HCT116 (cell line): ENCODE results near the gene SMAD7. TPM values are rescaled to one million over a fixed set of nuclear protein-coding genes. Genes with fewer than 3 reads are reported as not detected.

Experiments
- ATAC-seq: fragments of 200-7000 bp; cut with Tn5 transposase; 2 replicates; pipeline ENCODE4 v1.9.1; 2020; ENCODE audit warnings: mild to moderate bottlenecking, moderate library complexity
- BruUV-seq: library from RNA; stranded (reverse); fragments of 400-500 nt; replicated peaks from 2 replicates; lab custom pipeline; 2021; lab: Mats Ljungman, UMichigan
- CTCF ChIA-PET: fragments of 300-600 bp; sonication (Branson Sonifier 250); formaldehyde crosslinking; loops from one replicate; lab custom pipeline; 2021; ENCODE audit warnings: antibody characterized with exemption; lab: Charles Lee
- POLR2A ChIA-PET: fragments of 300-600, 350-600 bp; sonication (Branson Sonifier 250); formaldehyde crosslinking; loops from one replicate; lab custom pipeline; 2021; ENCODE audit warnings: antibody characterized with exemption; lab: Charles Lee
- RAD21 ChIA-PET, 2 experiments: fragments of 300-600 bp; sonication (Branson Sonifier 250); formaldehyde crosslinking; loops; one replicate each; lab custom pipeline; 2023; ENCODE audit warnings: low total read pairs in 2 of 2; ENCODE audit not compliant: uncharacterized antibody in 2 of 2, unreplicated experiment in 2 of 2, low non-redundant PET in 1 of 2; lab: Charles Lee
- DNase-seq: peaks from one replicate; pipeline ENCODE4 v3.0.0-alpha.2; 2010; ENCODE audit warnings: low read depth, low spot score
- H2AFZ ChIP-seq: fragments of 200-600 bp; shearing (Covaris generic), sonication (generic); 2 replicates; pipeline ENCODE4 v1.6.1; 2017; ENCODE audit warnings: low read depth, mixed run types, mixed read lengths, antibody characterized with exemption, low read length; ENCODE audit not compliant: poor library complexity, severe bottlenecking
- H3K27ac ChIP-seq: 2 replicates; pipeline ENCODE4 v1.5.1; 2012; ENCODE audit warnings: low read depth, low read length
- H3K27me3 ChIP-seq: fragments of 200-600 bp; sonication (generic); 2 replicates; pipeline ENCODE4 v1.6.1; 2016; ENCODE audit warnings: mixed run types, low read length, mixed read lengths; ENCODE audit not compliant: insufficient read depth
- H3K36me3 ChIP-seq, 2 experiments: fragments of 200-500 bp in 1 of 2; fragments of 200-600 bp in 1 of 2; sonication (Bioruptor generic) in 1 of 2; sonication (generic) in 1 of 2; 2 replicates each; pipeline versions ENCODE4 v1.5.1 to v1.6.1; 2014 to 2016; ENCODE audit warnings: low read length in 2 of 2, inconsistent platforms in 1 of 2, mixed read lengths in 1 of 2, mixed run types in 1 of 2; ENCODE audit not compliant: insufficient read depth in 2 of 2, control insufficient read depth in 1 of 2
- H3K4me1 ChIP-seq, 2 experiments: fragments of 200-600 bp in 1 of 2; sonication (generic) in 1 of 2; 2 replicates each; pipeline versions ENCODE4 v1.5.1 to v1.6.1; 2012 to 2017; ENCODE audit warnings: low read length in 2 of 2, inconsistent platforms in 1 of 2, mild to moderate bottlenecking in 1 of 2, mixed read lengths in 1 of 2, mixed run types in 1 of 2, moderate library complexity in 1 of 2; ENCODE audit not compliant: insufficient read depth in 2 of 2, control insufficient read depth in 1 of 2
- H3K4me2 ChIP-seq: fragments of 200-600 bp; sonication (generic); 2 replicates; pipeline ENCODE4 v1.6.1; 2017; ENCODE audit warnings: mixed run types, low read length, mixed read lengths
- H3K4me3 ChIP-seq, 2 experiments: fragments of 200-600 bp in 1 of 2; sonication (generic) in 1 of 2; replicated peaks in 1 of 2; 2 replicates each; pipeline ENCODE4 v1.5.1; 2011 to 2016; ENCODE audit warnings: low read length in 2 of 2, control low read depth in 1 of 2, low read depth in 1 of 2, mild to moderate bottlenecking in 1 of 2, mixed read lengths in 1 of 2, mixed run types in 1 of 2
- H3K79me2 ChIP-seq: fragments of 200-600 bp; sonication (generic); 2 replicates; pipeline ENCODE4 v1.6.1; 2017; ENCODE audit warnings: mild to moderate bottlenecking, mixed run types, low read length, moderate library complexity, mixed read lengths; ENCODE audit not compliant: insufficient read depth
- H3K9ac ChIP-seq: fragments of 200-600 bp; sonication (generic); 2 replicates; pipeline ENCODE4 v1.6.1; 2016; ENCODE audit warnings: low read length, mixed read lengths
- H3K9me2 ChIP-seq: fragments of 200-600 bp; sonication (generic), shearing (Covaris generic); 2 replicates; pipeline ENCODE4 v1.6.1; 2017; ENCODE audit warnings: mixed run types, mild to moderate bottlenecking, moderate library complexity; ENCODE audit not compliant: insufficient read depth
- H3K9me3 ChIP-seq, 2 experiments: fragments of 200-500 bp in 1 of 2; fragments of 200-600 bp in 1 of 2; sonication (Bioruptor generic) in 1 of 2; sonication (generic) in 1 of 2; 2 replicates each; pipeline ENCODE4 v1.6.1; 2014 to 2017; ENCODE audit warnings: low read length in 2 of 2, mixed read lengths in 2 of 2, inconsistent platforms in 1 of 2, low read depth in 1 of 2, mild to moderate bottlenecking in 1 of 2, mixed run types in 1 of 2, moderate library complexity in 1 of 2; ENCODE audit not compliant: control insufficient read depth in 1 of 2, insufficient read depth in 1 of 2
- H4K20me1 ChIP-seq: fragments of 200-600 bp; sonication (generic), shearing (Covaris generic); 2 replicates; pipeline ENCODE4 v1.6.1; 2017; ENCODE audit warnings: mixed run types, mild to moderate bottlenecking, moderate library complexity; ENCODE audit not compliant: insufficient read depth
- ATF3 ChIP-seq: IDR thresholded peaks from 2 replicates; pipeline ENCODE4 v1.6.1; 2012
- CBX3 ChIP-seq: IDR thresholded peaks from 2 replicates; pipeline ENCODE4 v1.6.1; 2012; ENCODE audit warnings: low read depth
- CEBPB ChIP-seq: IDR thresholded peaks from 2 replicates; pipeline ENCODE4 v1.6.1; 2012; ENCODE audit warnings: low read depth
- EGR1 ChIP-seq: IDR thresholded peaks from 2 replicates; pipeline ENCODE4 v1.6.1; 2012; ENCODE audit warnings: low read depth
- ELF1 ChIP-seq: IDR thresholded peaks from 2 replicates; pipeline ENCODE4 v1.6.1; 2012; ENCODE audit warnings: low read depth, borderline replicate concordance
- EZH2phosphoT487 ChIP-seq: fragments of 200-600 bp; IDR thresholded peaks from 2 replicates; pipeline ENCODE4 v1.6.1; 2018; ENCODE audit warnings: antibody characterized with exemption, borderline replicate concordance
- FOSL1 ChIP-seq: IDR thresholded peaks from 2 replicates; pipeline ENCODE4 v1.6.1; 2012; ENCODE audit warnings: low read depth
- JUND ChIP-seq: IDR thresholded peaks from 2 replicates; pipeline ENCODE4 v1.6.1; 2012
- MAX ChIP-seq: IDR thresholded peaks from 2 replicates; pipeline ENCODE4 v1.6.1; 2012
- POLR2A ChIP-seq: IDR thresholded peaks from 2 replicates; pipeline ENCODE4 v1.7.0; 2011; ENCODE audit warnings: borderline replicate concordance; ENCODE audit not compliant: insufficient read depth, insufficient read length; ENCODE audit errors: extremely low read depth
- SP1 ChIP-seq: IDR thresholded peaks from 2 replicates; pipeline ENCODE4 v1.6.1; 2012; ENCODE audit warnings: low read depth
- TCF7L2 ChIP-seq: IDR thresholded peaks from 2 replicates; pipeline ENCODE4 v1.7.0; 2011; ENCODE audit warnings: borderline replicate concordance, inconsistent platforms; ENCODE audit not compliant: insufficient read depth, insufficient read length; ENCODE audit errors: extremely low read depth
- ZFX ChIP-seq: fragments of 450-650 bp; IDR thresholded peaks from 2 replicates; pipeline ENCODE4 v1.6.1; 2017
- ZNF274 ChIP-seq: fragments of 200-500 bp; sonication (Bioruptor generic); IDR thresholded peaks from 2 replicates; pipeline ENCODE4 v1.6.1; 2014; ENCODE audit warnings: mild to moderate bottlenecking, low read depth, low read length, inconsistent platforms
- intact Hi-C: fragments of 100-400 bp; cut with micrococcal nuclease; formaldehyde crosslinking; loops from 2 replicates; pipeline ENCODE4 v1.10.0; 2022
- total RNA-seq: library from RNA; stranded (reverse); gene quantifications from one replicate; pipeline ENCODE4 v1.2.1, GENCODE V29; 2021; ENCODE audit not compliant: unreplicated experiment
- TF ChIP-seq, protein P1 (sequence below), 3 experiments: fragments of 200-600 bp in 1 of 3; sonication (generic) in 1 of 3; IDR thresholded peaks in 2 of 3; conservative IDR thresholded peaks in 1 of 3; 2 replicates each; pipeline ENCODE4 v1.5.1; 2012 to 2017; ENCODE audit warnings: low read depth in 2 of 3, low read length in 2 of 3, antibody characterized with exemption in 1 of 3, borderline replicate concordance in 1 of 3, control low read depth in 1 of 3, mild to moderate bottlenecking in 1 of 3, mixed read lengths in 1 of 3, mixed run types in 1 of 3, moderate library complexity in 1 of 3; ENCODE audit not compliant: insufficient read depth in 1 of 3
- TF ChIP-seq, protein P2 (sequence below): IDR thresholded peaks from 2 replicates; pipeline ENCODE4 v1.6.1; 2012; ENCODE audit warnings: low read depth

The SMAD7 gene
- total RNA-seq, 1 experiment from 2014 or later, result 7.2 TPM

- no peak for ATAC-seq
- H3K9me3 ChIP-seq, result no peaks in the 10 kb centered on the region
- TF ChIP-seq SP1 (no peak), ZNF274 (no peak), MAX (no peak), ELF1 (no peak), CBX3 (no peak), TCF7L2 (no peak), ZFX (no peak), EZH2phosphoT487 (no peak), CEBPB (no peak), JUND (no peak), POLR2A (no peak), ATF3 (no peak), FOSL1 (no peak), EGR1 (no peak)
- TF ChIP-seq, protein P1, sequence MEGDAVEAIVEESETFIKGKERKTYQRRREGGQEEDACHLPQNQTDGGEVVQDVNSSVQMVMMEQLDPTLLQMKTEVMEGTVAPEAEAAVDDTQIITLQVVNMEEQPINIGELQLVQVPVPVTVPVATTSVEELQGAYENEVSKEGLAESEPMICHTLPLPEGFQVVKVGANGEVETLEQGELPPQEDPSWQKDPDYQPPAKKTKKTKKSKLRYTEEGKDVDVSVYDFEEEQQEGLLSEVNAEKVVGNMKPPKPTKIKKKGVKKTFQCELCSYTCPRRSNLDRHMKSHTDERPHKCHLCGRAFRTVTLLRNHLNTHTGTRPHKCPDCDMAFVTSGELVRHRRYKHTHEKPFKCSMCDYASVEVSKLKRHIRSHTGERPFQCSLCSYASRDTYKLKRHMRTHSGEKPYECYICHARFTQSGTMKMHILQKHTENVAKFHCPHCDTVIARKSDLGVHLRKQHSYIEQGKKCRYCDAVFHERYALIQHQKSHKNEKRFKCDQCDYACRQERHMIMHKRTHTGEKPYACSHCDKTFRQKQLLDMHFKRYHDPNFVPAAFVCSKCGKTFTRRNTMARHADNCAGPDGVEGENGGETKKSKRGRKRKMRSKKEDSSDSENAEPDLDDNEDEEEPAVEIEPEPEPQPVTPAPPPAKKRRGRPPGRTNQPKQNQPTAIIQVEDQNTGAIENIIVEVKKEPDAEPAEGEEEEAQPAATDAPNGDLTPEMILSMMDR (IDR thresholded peaks at IDR 0.05 in 2 of 3, conservative IDR thresholded peaks at IDR 0.05 in 1 of 3; ENCODE audit: borderline replicate concordance in 1 of 3, insufficient read depth in 1 of 3, low read depth in 2 of 3, low read length in 2 of 3), result no peak
- TF ChIP-seq, protein P2, sequence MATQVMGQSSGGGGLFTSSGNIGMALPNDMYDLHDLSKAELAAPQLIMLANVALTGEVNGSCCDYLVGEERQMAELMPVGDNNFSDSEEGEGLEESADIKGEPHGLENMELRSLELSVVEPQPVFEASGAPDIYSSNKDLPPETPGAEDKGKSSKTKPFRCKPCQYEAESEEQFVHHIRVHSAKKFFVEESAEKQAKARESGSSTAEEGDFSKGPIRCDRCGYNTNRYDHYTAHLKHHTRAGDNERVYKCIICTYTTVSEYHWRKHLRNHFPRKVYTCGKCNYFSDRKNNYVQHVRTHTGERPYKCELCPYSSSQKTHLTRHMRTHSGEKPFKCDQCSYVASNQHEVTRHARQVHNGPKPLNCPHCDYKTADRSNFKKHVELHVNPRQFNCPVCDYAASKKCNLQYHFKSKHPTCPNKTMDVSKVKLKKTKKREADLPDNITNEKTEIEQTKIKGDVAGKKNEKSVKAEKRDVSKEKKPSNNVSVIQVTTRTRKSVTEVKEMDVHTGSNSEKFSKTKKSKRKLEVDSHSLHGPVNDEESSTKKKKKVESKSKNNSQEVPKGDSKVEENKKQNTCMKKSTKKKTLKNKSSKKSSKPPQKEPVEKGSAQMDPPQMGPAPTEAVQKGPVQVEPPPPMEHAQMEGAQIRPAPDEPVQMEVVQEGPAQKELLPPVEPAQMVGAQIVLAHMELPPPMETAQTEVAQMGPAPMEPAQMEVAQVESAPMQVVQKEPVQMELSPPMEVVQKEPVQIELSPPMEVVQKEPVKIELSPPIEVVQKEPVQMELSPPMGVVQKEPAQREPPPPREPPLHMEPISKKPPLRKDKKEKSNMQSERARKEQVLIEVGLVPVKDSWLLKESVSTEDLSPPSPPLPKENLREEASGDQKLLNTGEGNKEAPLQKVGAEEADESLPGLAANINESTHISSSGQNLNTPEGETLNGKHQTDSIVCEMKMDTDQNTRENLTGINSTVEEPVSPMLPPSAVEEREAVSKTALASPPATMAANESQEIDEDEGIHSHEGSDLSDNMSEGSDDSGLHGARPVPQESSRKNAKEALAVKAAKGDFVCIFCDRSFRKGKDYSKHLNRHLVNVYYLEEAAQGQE, result no peak
- H3K36me3 ChIP-seq, result no peaks in the 10 kb centered on the region
- H3K4me3 ChIP-seq, result no peak overlapping the region
- H3K4me2 ChIP-seq, result no peak overlapping the region
- no peaks in the 10 kb centered on the region for H3K79me2 ChIP-seq
- ChIA-PET RAD21 (no interaction called here), POLR2A (no interaction called here), CTCF (no interaction called here)
- DNase-seq, result no peak
- no peaks in the 10 kb centered on the region for H3K9me2 ChIP-seq
- no peaks in the 10 kb centered on the region; the same call in 1 of the 2 replicates for H3K27me3 ChIP-seq
- H3K27ac ChIP-seq, result no peak overlapping the region
- no peak overlapping the region for H2AFZ ChIP-seq
- H4K20me1 ChIP-seq, result no peaks in the 10 kb centered on the region
- intact Hi-C loops, result no loop called here
- no TSS peak for BruUV-seq
- no peak overlapping the region for H3K9ac ChIP-seq
- H3K4me1 ChIP-seq, result no peaks in the 10 kb centered on the region
Measured at GRCh38 chr18:48884306-48884705, 66.5 kb downstream of the SMAD7 start.
